Measurements from ENCODE around the gene KRR1.

- TF ChIP-seq EP300 (IDR thresholded peaks at IDR 0.05) (no peak), POLR2A (IDR thresholded peaks at IDR 0.05) (no peak)
Observed at GRCh38 chr12:75526655-75527511, 15.5 kb upstream of the KRR1 start.
